Colonic mucosa (tissue), 4 donors: ENCODE results near the gene E2F4. TPM values are rescaled to one million over a fixed set of nuclear protein-coding genes. Genes with fewer than 3 reads are reported as not detected.
A peak's percentile ranks its signal among the peaks of the same experiment; 100 is the strongest.

Experiments
- DNase-seq: peaks from one replicate; pipeline ENCODE4 v3.0.0-alpha.2; 2020
- H3K27ac ChIP-seq: fragments of 200-600 bp; one replicate; pipeline ENCODE4 v1.8.0; 2021
- H3K27me3 ChIP-seq: fragments of 200-600 bp; one replicate; pipeline ENCODE4 v1.8.0; 2021
- H3K36me3 ChIP-seq: fragments of 200-600 bp; one replicate; pipeline ENCODE4 v1.8.0; 2021
- H3K4me1 ChIP-seq: fragments of 200-600 bp; one replicate; pipeline ENCODE4 v1.8.0; 2021; ENCODE audit warnings: mild to moderate bottlenecking
- H3K4me3 ChIP-seq: fragments of 200-600 bp; one replicate; pipeline ENCODE4 v1.8.0; 2021
- H3K9ac ChIP-seq, 2 donors: one replicate each; pipeline ENCODE4 v1.7.0; 2013; ENCODE audit warnings: control low read depth in 2 of 2, low read depth in 2 of 2, low read length in 2 of 2
- H3K9me3 ChIP-seq: fragments of 200-600 bp; one replicate; pipeline ENCODE4 v1.8.0; 2021
- intact Hi-C: fragments of 100-400 bp; cut with DNase I; formaldehyde crosslinking; loops from one replicate; pipeline ENCODE4 v1.14.1; 2022
- total RNA-seq, 2 donors: library from RNA; stranded (reverse); fragmentation: NEBNext Ultra II Directional in 1 of 2; extraction: Animal tissue kit (Norgen Biotek cat#: 25700) in 1 of 2; gene quantifications; one replicate each; pipeline ENCODE4 v1.2.1, GENCODE V29; 2021
- TF ChIP-seq, protein P1 (sequence below): fragments of 200-600 bp; IDR thresholded peaks from one replicate; pipeline ENCODE4 v1.8.0; 2022; ENCODE audit warnings: antibody characterized with exemption, mild to moderate bottlenecking
- donor health status: healthy.
- donor health status: DM: no; HTN: no; CAD: no.
- donor health status: DM: no; HTN: no; CAD: no.

Gene E2F4
- total RNA-seq, 2 donors from 2014 or later = 53.3 to 89.0 TPM

DNA sequence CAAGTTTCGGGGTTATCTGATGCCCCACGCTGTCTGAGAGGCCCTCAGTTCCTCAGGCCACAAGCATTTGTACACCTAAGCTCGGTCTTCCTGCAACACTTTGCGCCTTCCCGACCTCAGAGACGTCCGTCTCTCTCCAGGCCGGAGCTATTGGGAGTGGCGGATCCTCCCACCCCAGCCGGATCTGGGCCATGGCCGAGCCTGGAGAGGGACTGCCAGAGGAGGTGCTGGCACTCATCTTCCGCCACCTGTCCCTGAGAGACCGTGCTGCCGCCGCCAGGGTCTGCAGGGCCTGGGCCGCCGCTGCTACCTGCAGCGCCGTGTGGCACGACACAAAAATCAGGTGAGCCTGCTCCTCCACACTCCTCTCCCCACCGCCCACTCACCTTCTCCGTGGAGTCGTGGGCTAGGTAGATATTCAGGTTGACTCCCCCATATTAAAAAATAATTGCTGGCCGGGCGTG lies 30.3 kb upstream of the E2F4 start:
- Histone ChIP-seq H3K36me3 (no peaks in the 10 kb centered on the region), H3K9ac (no peak overlapping the region), H3K27me3 (peaks cover 31% of the 10 kb centered on the region), H3K4me1 (peaks cover 24% of the 10 kb centered on the region), H3K27ac (no peak overlapping the region), H3K9me3 (no peaks in the 10 kb centered on the region), H3K4me3 (no peak overlapping the region)
- intact Hi-C loops = no loop called here
- TF ChIP-seq, protein P1, sequence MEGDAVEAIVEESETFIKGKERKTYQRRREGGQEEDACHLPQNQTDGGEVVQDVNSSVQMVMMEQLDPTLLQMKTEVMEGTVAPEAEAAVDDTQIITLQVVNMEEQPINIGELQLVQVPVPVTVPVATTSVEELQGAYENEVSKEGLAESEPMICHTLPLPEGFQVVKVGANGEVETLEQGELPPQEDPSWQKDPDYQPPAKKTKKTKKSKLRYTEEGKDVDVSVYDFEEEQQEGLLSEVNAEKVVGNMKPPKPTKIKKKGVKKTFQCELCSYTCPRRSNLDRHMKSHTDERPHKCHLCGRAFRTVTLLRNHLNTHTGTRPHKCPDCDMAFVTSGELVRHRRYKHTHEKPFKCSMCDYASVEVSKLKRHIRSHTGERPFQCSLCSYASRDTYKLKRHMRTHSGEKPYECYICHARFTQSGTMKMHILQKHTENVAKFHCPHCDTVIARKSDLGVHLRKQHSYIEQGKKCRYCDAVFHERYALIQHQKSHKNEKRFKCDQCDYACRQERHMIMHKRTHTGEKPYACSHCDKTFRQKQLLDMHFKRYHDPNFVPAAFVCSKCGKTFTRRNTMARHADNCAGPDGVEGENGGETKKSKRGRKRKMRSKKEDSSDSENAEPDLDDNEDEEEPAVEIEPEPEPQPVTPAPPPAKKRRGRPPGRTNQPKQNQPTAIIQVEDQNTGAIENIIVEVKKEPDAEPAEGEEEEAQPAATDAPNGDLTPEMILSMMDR = no peak
- DNase-seq = peak; percentile 28

DNA sequence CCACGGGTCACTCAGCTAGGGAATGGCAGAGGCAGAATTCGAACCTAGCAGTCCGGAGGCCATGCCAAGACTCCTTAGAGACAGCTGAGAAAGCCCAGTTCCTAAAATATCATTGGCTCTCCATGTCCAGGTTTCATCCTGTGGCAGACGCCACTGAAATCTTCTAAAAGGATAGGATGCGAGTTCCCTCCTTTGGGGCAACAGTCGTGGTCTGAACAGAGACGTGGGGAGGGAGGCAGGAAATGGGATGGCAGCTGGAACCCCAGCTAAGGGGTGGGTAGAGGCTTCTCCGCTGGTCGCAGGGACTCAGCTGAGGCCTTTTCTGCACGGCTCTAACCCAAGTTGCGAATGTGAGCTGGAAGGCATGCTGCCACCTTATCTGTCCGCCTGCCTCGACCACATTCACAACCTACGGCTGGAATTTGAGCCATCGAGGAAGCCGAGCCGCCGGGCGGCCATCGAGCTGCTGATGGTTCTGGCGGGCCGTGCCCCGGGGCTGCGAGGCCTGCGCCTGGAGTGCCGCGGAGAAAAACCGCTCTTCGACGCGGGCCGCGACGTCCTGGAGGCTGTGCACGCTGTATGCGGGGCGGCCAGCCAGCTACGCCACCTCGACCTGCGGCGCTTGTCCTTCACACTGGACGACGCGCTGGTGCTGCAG lies 29.3 kb upstream of the E2F4 start:
- peaks cover 24% of the 10 kb centered on the region for H3K4me1 ChIP-seq
- peak overlapping the region; percentile 28 for H3K4me3 ChIP-seq
- H3K27ac ChIP-seq = no peak overlapping the region
- peaks cover 31% of the 10 kb centered on the region for H3K27me3 ChIP-seq
- peak overlapping the region in 1 of 2 donors; percentile 19 for H3K9ac ChIP-seq
- TF ChIP-seq, protein P1 = no peak
- H3K9me3 ChIP-seq = no peaks in the 10 kb centered on the region
- no peaks in the 10 kb centered on the region for H3K36me3 ChIP-seq
- intact Hi-C loops = no loop called here
- DNase-seq = no peak

GRCh38 chr16:67163164-67163998 lies 28.6 kb upstream of the E2F4 start:
- H3K9me3 ChIP-seq = no peaks in the 10 kb centered on the region
- H3K27me3 ChIP-seq = peaks cover 31% of the 10 kb centered on the region
- intact Hi-C loops = no loop called here
- peak overlapping the region; percentile 19 to 30 for H3K9ac ChIP-seq
- H3K4me1 ChIP-seq = peaks cover 19% of the 10 kb centered on the region
- H3K36me3 ChIP-seq = no peaks in the 10 kb centered on the region
- peak; percentile 52 for DNase-seq
- peak overlapping the region; percentile 28 for H3K4me3 ChIP-seq
- no peak overlapping the region for H3K27ac ChIP-seq
- TF ChIP-seq, protein P1 = no peak

GRCh38 chr16:67163999-67164558 lies 27.9 kb upstream of the E2F4 start:
- peaks cover 31% of the 10 kb centered on the region for H3K27me3 ChIP-seq
- intact Hi-C loops = no loop called here

GRCh38 chr16:67164599-67165061 lies 27.3 kb upstream of the E2F4 start, which contains the start of gene HSF4:
TSS of gene HSF4 (plus strand) at chr16:67164745. CDS start at chr16:67164812, 67 bp downstream.
- Histone ChIP-seq H3K9ac (peak within 1 kb of the TSS; percentile 46 to 47), H3K4me3 (peak within 1 kb of the TSS; percentile 28), H3K36me3 (no peaks in the 10 kb centered on the region), H3K4me1 (peaks cover 24% of the 10 kb centered on the region), H3K9me3 (no peaks in the 10 kb centered on the region), H3K27me3 (peaks cover 31% of the 10 kb centered on the region), H3K27ac (no peak within 1 kb of the TSS)
- TF ChIP-seq, protein P1 = no peak
- intact Hi-C loops = no loop called here
- peak; percentile 78 for DNase-seq

More at GRCh38 chr16:67163999-67164558, 27.9 kb upstream of the E2F4 start:
- H3K27ac ChIP-seq = no peak overlapping the region
- no peak for DNase-seq
- H3K36me3 ChIP-seq = no peaks in the 10 kb centered on the region
- H3K9ac ChIP-seq = peak overlapping the region; percentile 30 to 46
- peaks cover 19% of the 10 kb centered on the region for H3K4me1 ChIP-seq
- peak overlapping the region; percentile 28 for H3K4me3 ChIP-seq
- TF ChIP-seq, protein P1 = no peak
- no peaks in the 10 kb centered on the region for H3K9me3 ChIP-seq
